Panc1 (cell line): Measurements from ENCODE around the gene TOR1AIP1. TPM values are rescaled to one million over a fixed set of nuclear protein-coding genes. Genes with fewer than 3 reads are reported as not detected.

ENCODE experiments used
- ATAC-seq: fragments of 200-7000 bp; cut with Tn5 transposase; 2 replicates; pipeline ENCODE4 v1.9.1; 2020; ENCODE audit warnings: mild to moderate bottlenecking, moderate library complexity
- BruUV-seq: library from RNA; stranded (reverse); fragments of 400-500 nt; replicated peaks from 2 replicates; lab custom pipeline; 2021; lab: Mats Ljungman, UMichigan
- CTCF ChIA-PET: fragments of 300-600 bp; sonication (Branson Sonifier 250); formaldehyde crosslinking; loops from one replicate; lab custom pipeline; 2022; ENCODE audit warnings: antibody characterized with exemption; lab: Charles Lee
- POLR2A ChIA-PET: fragments of 300-600 bp; sonication (Branson Sonifier 250); formaldehyde crosslinking; loops from one replicate; lab custom pipeline; 2022; ENCODE audit warnings: antibody characterized with exemption; lab: Charles Lee
- DNase-seq: peaks from one replicate; pipeline ENCODE4 v3.0.0-alpha.2; 2010; ENCODE audit warnings: low read depth, low spot score
- H3K27ac ChIP-seq: 2 replicates; pipeline ENCODE4 v1.5.1; 2011; ENCODE audit warnings: mild to moderate bottlenecking, low read length, inconsistent platforms
- H3K27me3 ChIP-seq: fragments of 200-500 bp; sonication (Bioruptor generic); 2 replicates; pipeline ENCODE4 v1.6.0; 2014; ENCODE audit warnings: low read length, inconsistent platforms; ENCODE audit not compliant: control insufficient read depth, insufficient read depth
- H3K36me3 ChIP-seq: fragments of 200-500 bp; sonication (Bioruptor generic); 2 replicates; pipeline ENCODE4 v1.5.1; 2014; ENCODE audit warnings: inconsistent platforms, mild to moderate bottlenecking, low read length, moderate library complexity; ENCODE audit not compliant: control insufficient read depth, insufficient read depth
- H3K4me1 ChIP-seq: 2 replicates; pipeline ENCODE4 v1.5.1; 2011; ENCODE audit warnings: inconsistent platforms, mild to moderate bottlenecking, low read length, moderate library complexity; ENCODE audit not compliant: control insufficient read depth, insufficient read depth
- H3K4me3 ChIP-seq, 2 experiments: 2 replicates each; pipeline ENCODE4 v1.5.1; 2011 to 2012; ENCODE audit warnings: low read depth in 2 of 2, low read length in 2 of 2, mild to moderate bottlenecking in 2 of 2, inconsistent platforms in 1 of 2, moderate library complexity in 1 of 2
- H3K9me3 ChIP-seq: fragments of 200-500 bp; sonication (Bioruptor generic); 2 replicates; pipeline ENCODE4 v1.5.1; 2014; ENCODE audit warnings: low read depth, mild to moderate bottlenecking, inconsistent platforms, low read length, moderate library complexity; ENCODE audit not compliant: control insufficient read depth, insufficient read depth
- POLR2AphosphoS5 ChIP-seq: IDR thresholded peaks from 2 replicates; pipeline ENCODE4 v1.6.1; 2012; ENCODE audit warnings: mild to moderate bottlenecking, low read depth, low read length, moderate library complexity
- SIN3A ChIP-seq: IDR thresholded peaks from 2 replicates; pipeline ENCODE4 v1.6.1; 2012; ENCODE audit warnings: low read depth, mild to moderate bottlenecking, low read length, moderate library complexity, borderline replicate concordance; ENCODE audit not compliant: insufficient read depth
- TCF7L2 ChIP-seq: IDR thresholded peaks from 2 replicates; pipeline ENCODE4 v1.6.1; 2011; ENCODE audit warnings: mild to moderate bottlenecking, low read depth, low read length, inconsistent platforms
- in situ Hi-C: cut with HindIII; loops from 2 replicates; pipeline ENCODE4 v1.10.0; 2016; ENCODE audit warnings: low sequenced_read_pairs, low pct_unique_long_range_greater_than_20kb
- intact Hi-C: fragments of 100-400 bp; cut with micrococcal nuclease; formaldehyde crosslinking; loops from one replicate; pipeline ENCODE4 v1.10.0; 2022; ENCODE audit not compliant: unreplicated experiment
- total RNA-seq: library from RNA; stranded (reverse); gene quantifications from one replicate; pipeline ENCODE4 v1.2.1, GENCODE V29; 2021; ENCODE audit not compliant: unreplicated experiment
- TF ChIP-seq, protein P1 (sequence below): fragments of 450-650 bp; IDR thresholded peaks from 2 replicates; pipeline ENCODE4 v1.5.1; 2017; ENCODE audit warnings: mild to moderate bottlenecking
- TF ChIP-seq, protein P2 (sequence below), 2 experiments: IDR thresholded peaks; 2 replicates each; pipeline ENCODE4 v1.6.1; 2011 to 2012; ENCODE audit warnings: low read depth in 2 of 2, control low read depth in 1 of 2, low read length in 1 of 2, mild to moderate bottlenecking in 1 of 2, moderate library complexity in 1 of 2; ENCODE audit not compliant: insufficient read depth in 1 of 2

The TOR1AIP1 gene
- total RNA-seq, 1 experiment from 2014 or later, result 62.0 TPM

DNA sequence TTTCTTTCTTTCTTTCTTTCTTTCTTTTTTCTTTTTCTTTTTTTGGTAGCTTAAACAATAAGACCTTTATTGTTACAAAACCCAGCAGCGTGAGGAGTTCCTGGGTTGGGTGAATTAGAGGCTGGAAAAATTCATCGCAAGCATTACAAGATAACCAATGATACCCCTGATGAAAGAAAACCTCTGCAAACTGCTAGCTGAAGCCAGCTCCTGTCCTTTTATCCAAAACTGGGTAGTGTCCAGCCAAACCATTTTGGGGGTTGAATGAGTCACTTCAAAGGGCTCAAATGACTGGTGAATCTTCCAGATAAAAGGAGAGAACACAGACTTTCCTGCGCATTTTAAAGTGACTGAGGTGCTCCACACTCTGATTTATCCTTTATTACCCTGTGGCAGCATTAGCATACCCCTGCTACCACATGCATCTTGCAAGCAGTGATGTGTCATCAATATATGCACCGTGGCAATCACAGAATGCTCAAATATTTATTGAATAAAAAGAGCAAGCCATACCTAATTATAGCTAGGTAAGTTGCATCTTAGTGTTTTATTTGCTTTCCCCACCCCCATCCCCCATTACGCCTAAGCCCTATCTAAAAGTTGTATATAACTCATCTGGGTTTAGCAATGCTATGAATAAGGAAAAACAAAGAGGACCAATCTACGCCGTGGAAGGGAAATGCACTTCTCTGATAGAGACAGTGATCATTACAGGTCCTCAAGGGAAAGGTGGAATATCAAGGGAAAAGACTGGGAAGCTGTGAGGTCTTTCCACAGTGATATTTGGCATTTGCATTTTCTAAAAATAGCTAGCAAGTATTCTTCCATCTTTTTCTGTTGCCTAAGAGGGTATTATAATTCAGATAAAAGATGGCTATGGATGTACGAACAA is 40.1 kb downstream of the TOR1AIP1 start:
- H3K27me3 ChIP-seq, result no peaks in the 10 kb centered on the region
- DNase-seq (no peak), ATAC-seq (no peak)
- TF ChIP-seq POLR2AphosphoS5 (no peak), SIN3A (no peak), TCF7L2 (no peak)
- TF ChIP-seq, protein P1, sequence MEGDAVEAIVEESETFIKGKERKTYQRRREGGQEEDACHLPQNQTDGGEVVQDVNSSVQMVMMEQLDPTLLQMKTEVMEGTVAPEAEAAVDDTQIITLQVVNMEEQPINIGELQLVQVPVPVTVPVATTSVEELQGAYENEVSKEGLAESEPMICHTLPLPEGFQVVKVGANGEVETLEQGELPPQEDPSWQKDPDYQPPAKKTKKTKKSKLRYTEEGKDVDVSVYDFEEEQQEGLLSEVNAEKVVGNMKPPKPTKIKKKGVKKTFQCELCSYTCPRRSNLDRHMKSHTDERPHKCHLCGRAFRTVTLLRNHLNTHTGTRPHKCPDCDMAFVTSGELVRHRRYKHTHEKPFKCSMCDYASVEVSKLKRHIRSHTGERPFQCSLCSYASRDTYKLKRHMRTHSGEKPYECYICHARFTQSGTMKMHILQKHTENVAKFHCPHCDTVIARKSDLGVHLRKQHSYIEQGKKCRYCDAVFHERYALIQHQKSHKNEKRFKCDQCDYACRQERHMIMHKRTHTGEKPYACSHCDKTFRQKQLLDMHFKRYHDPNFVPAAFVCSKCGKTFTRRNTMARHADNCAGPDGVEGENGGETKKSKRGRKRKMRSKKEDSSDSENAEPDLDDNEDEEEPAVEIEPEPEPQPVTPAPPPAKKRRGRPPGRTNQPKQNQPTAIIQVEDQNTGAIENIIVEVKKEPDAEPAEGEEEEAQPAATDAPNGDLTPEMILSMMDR, result no peak
- TF ChIP-seq, protein P2, sequence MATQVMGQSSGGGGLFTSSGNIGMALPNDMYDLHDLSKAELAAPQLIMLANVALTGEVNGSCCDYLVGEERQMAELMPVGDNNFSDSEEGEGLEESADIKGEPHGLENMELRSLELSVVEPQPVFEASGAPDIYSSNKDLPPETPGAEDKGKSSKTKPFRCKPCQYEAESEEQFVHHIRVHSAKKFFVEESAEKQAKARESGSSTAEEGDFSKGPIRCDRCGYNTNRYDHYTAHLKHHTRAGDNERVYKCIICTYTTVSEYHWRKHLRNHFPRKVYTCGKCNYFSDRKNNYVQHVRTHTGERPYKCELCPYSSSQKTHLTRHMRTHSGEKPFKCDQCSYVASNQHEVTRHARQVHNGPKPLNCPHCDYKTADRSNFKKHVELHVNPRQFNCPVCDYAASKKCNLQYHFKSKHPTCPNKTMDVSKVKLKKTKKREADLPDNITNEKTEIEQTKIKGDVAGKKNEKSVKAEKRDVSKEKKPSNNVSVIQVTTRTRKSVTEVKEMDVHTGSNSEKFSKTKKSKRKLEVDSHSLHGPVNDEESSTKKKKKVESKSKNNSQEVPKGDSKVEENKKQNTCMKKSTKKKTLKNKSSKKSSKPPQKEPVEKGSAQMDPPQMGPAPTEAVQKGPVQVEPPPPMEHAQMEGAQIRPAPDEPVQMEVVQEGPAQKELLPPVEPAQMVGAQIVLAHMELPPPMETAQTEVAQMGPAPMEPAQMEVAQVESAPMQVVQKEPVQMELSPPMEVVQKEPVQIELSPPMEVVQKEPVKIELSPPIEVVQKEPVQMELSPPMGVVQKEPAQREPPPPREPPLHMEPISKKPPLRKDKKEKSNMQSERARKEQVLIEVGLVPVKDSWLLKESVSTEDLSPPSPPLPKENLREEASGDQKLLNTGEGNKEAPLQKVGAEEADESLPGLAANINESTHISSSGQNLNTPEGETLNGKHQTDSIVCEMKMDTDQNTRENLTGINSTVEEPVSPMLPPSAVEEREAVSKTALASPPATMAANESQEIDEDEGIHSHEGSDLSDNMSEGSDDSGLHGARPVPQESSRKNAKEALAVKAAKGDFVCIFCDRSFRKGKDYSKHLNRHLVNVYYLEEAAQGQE (IDR thresholded peaks at IDR 0.05; ENCODE audit: insufficient read depth in 1 of 2, low read depth in 2 of 2, low read length in 1 of 2), result no peak
- intact Hi-C loops, result no loop called here
- in situ Hi-C loops, result no loop called here
- no peaks in the 10 kb centered on the region for H3K9me3 ChIP-seq
- no peak overlapping the region for H3K4me3 ChIP-seq
- peaks cover 23% of the 10 kb centered on the region for H3K36me3 ChIP-seq
- H3K4me1 ChIP-seq, result peaks cover 4% of the 10 kb centered on the region; the same call in 1 of the 2 replicates
- CTCF ChIA-PET, result interaction anchor here (0.6 kb wide), 1 partner anchor 109 kb away, joined by 3 read pairs; no protein-coding TSS in a partner anchor
- POLR2A ChIA-PET, result no interaction called here
- BruUV-seq, result no TSS peak
- no peak overlapping the region for H3K27ac ChIP-seq

DNA sequence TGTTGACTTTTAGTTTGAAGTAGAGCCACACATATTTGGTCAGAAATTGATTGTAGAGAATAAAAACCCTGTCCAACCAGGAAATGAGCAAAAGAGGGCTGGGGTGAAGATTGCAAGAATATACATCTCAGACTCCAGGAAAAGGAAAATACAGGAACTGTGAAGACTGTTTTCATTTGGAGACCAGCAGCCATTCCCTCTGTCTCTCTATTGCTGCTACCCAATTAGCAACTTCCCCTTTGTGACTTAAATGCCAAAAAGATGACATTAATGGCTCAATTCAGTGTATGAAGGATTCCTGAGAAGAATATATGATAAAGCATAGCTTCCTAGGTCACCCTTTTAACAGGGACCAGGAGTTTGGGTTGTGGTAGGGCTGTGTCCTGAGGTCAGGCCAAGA is 40.9 kb downstream of the TOR1AIP1 start:
- no TSS peak for BruUV-seq
- ChIA-PET CTCF (interaction anchor here (0.6 kb wide), 1 partner anchor 110 kb away, joined by 3 read pairs; no protein-coding TSS in a partner anchor), POLR2A (no interaction called here)
- Histone ChIP-seq H3K9me3 (no peaks in the 10 kb centered on the region), H3K4me1 (peaks cover 4% of the 10 kb centered on the region; the same call in 1 of the 2 replicates), H3K27me3 (no peaks in the 10 kb centered on the region), H3K36me3 (peaks cover 15% of the 10 kb centered on the region), H3K27ac (no peak overlapping the region; the same call in 1 of the 2 replicates), H3K4me3 (no peak overlapping the region)
- intact Hi-C loops (no loop called here), in situ Hi-C loops (no loop called here)
- DNase-seq, result no peak
- ATAC-seq, result no peak
- TF ChIP-seq, protein P1, result no peak
- no peak for TF ChIP-seq TCF7L2
- no peak for TF ChIP-seq POLR2AphosphoS5
- TF ChIP-seq, protein P2 (IDR thresholded peaks at IDR 0.05; ENCODE audit: insufficient read depth in 1 of 2, low read depth in 2 of 2, low read length in 1 of 2), result no peak
- TF ChIP-seq SIN3A, result no peak
